ENCODE results near the gene SETBP1.

SETBP1 gene

GRCh38 chr18:44655435-44655834 is 25.3 kb upstream of the SETBP1 start:
- H2BK5ac ChIP-seq (ENCODE audit: low read depth, low read length, poor library complexity) = no peak overlapping the region
- no peak overlapping the region for H3K4ac ChIP-seq (ENCODE audit: low read depth, low read length)
- H3K79me2 ChIP-seq (ENCODE audit: control insufficient read depth, insufficient read depth, low read length, poor library complexity) = no peaks in the 10 kb centered on the region
- no peaks in the 10 kb centered on the region for H3K36me3 ChIP-seq (ENCODE audit: control insufficient read depth in 1 of 2, insufficient read depth in 2 of 2, low read length in 2 of 2)
- H3K79me1 ChIP-seq (ENCODE audit: low read length) = peaks cover 10% of the 10 kb centered on the region
- DNase-seq = no peak
- no peak overlapping the region for H2BK12ac ChIP-seq (ENCODE audit: low read length)
- H4K91ac ChIP-seq (ENCODE audit: low read depth, low read length) = no peak overlapping the region
- no peak overlapping the region for H2AFZ ChIP-seq (ENCODE audit: insufficient read depth, low read length, poor library complexity)
- H4K12ac ChIP-seq (ENCODE audit: low read depth, low read length) = no peak overlapping the region
- no peak overlapping the region for H3K23ac ChIP-seq (ENCODE audit: low read length)
- H3K9me3 ChIP-seq (ENCODE audit: insufficient read depth, low read depth, low read length) = no peaks in the 10 kb centered on the region
- no peak overlapping the region for H3K18ac ChIP-seq (ENCODE audit: low read length)
- no peak overlapping the region for H3K14ac ChIP-seq (ENCODE audit: low read length)
- H2BK120ac ChIP-seq (ENCODE audit: insufficient read depth, low read length, poor library complexity) = no peak overlapping the region
- H3K27ac ChIP-seq (ENCODE audit: low read depth, low read length) = no peak overlapping the region
- no peak overlapping the region for H3K9ac ChIP-seq (ENCODE audit: low read length)
- no peak overlapping the region for H3K4me3 ChIP-seq (ENCODE audit: low read depth, low read length)
- H3K27me3 ChIP-seq (ENCODE audit: insufficient read depth, low read length) = no peaks in the 10 kb centered on the region
- H2AK5ac ChIP-seq (ENCODE audit: low read length) = no peak overlapping the region
- WGBS (ENCODE audit: extremely low coverage, insufficient coverage, insufficient read length) = no CpG with 5 or more reads among the region's 2 CpGs
- peaks cover 4 to 8% of the 10 kb centered on the region in 2 experiments for H3K4me1 ChIP-seq (ENCODE audit: control insufficient read depth in 1 of 2, insufficient read depth in 2 of 2, low read length in 2 of 2)
- H3K4me2 ChIP-seq (ENCODE audit: low read length) = no peak overlapping the region
- no peak overlapping the region for H4K8ac ChIP-seq (ENCODE audit: low read depth, low read length)

GRCh38 chr18:44659771-44660170 is 20.9 kb upstream of the SETBP1 start:
- Histone ChIP-seq H2BK5ac (ENCODE audit: low read depth, low read length, poor library complexity) (no peak overlapping the region), H2BK12ac (ENCODE audit: low read length) (no peak overlapping the region), H4K8ac (ENCODE audit: low read depth, low read length) (no peak overlapping the region), H3K79me1 (ENCODE audit: low read length) (peaks cover 1% of the 10 kb centered on the region), H3K4me3 (ENCODE audit: low read depth, low read length) (no peak overlapping the region), H3K36me3 (ENCODE audit: control insufficient read depth in 1 of 2, insufficient read depth in 2 of 2, low read length in 2 of 2) (no peaks in the 10 kb centered on the region), H3K18ac (ENCODE audit: low read length) (no peak overlapping the region), H3K27ac (ENCODE audit: low read depth, low read length) (no peak overlapping the region), H3K4ac (ENCODE audit: low read depth, low read length) (no peak overlapping the region), H2BK120ac (ENCODE audit: insufficient read depth, low read length, poor library complexity) (no peak overlapping the region), H3K9ac (ENCODE audit: low read length) (no peak overlapping the region), H3K79me2 (ENCODE audit: control insufficient read depth, insufficient read depth, low read length, poor library complexity) (no peaks in the 10 kb centered on the region), H4K12ac (ENCODE audit: low read depth, low read length) (no peak overlapping the region), H3K14ac (ENCODE audit: low read length) (no peak overlapping the region), H3K9me3 (ENCODE audit: insufficient read depth, low read depth, low read length) (no peaks in the 10 kb centered on the region), H2AK5ac (ENCODE audit: low read length) (no peak overlapping the region), H3K4me1 (ENCODE audit: control insufficient read depth in 1 of 2, insufficient read depth in 2 of 2, low read length in 2 of 2) (peaks cover 0 to under 1% of the 10 kb centered on the region in 2 experiments), H3K23ac (ENCODE audit: low read length) (no peak overlapping the region), H2AFZ (ENCODE audit: insufficient read depth, low read length, poor library complexity) (no peak overlapping the region), H3K27me3 (ENCODE audit: insufficient read depth, low read length) (no peaks in the 10 kb centered on the region), H3K4me2 (ENCODE audit: low read length) (no peak overlapping the region), H4K91ac (ENCODE audit: low read depth, low read length) (no peak overlapping the region)
- no peak for DNase-seq

- Histone ChIP-seq H3K18ac (ENCODE audit: low read length) (no peak overlapping the region), H3K4me2 (ENCODE audit: low read length) (no peak overlapping the region), H4K12ac (ENCODE audit: low read depth, low read length) (no peak overlapping the region), H3K23ac (ENCODE audit: low read length) (no peak overlapping the region), H3K36me3 (ENCODE audit: control insufficient read depth in 1 of 2, insufficient read depth in 2 of 2, low read length in 2 of 2) (no peaks in the 10 kb centered on the region), H2BK12ac (ENCODE audit: low read length) (no peak overlapping the region), H2AK5ac (ENCODE audit: low read length) (no peak overlapping the region), H2BK120ac (ENCODE audit: insufficient read depth, low read length, poor library complexity) (no peak overlapping the region), H3K4ac (ENCODE audit: low read depth, low read length) (no peak overlapping the region), H3K9me3 (ENCODE audit: insufficient read depth, low read depth, low read length) (no peaks in the 10 kb centered on the region), H3K79me1 (ENCODE audit: low read length) (no peaks in the 10 kb centered on the region), H2BK5ac (ENCODE audit: low read depth, low read length, poor library complexity) (no peak overlapping the region), H3K14ac (ENCODE audit: low read length) (no peak overlapping the region), H2AFZ (ENCODE audit: insufficient read depth, low read length, poor library complexity) (no peak overlapping the region), H4K8ac (ENCODE audit: low read depth, low read length) (no peak overlapping the region), H3K27me3 (ENCODE audit: insufficient read depth, low read length) (no peaks in the 10 kb centered on the region), H3K9ac (ENCODE audit: low read length) (no peak overlapping the region), H3K79me2 (ENCODE audit: control insufficient read depth, insufficient read depth, low read length, poor library complexity) (no peaks in the 10 kb centered on the region), H4K91ac (ENCODE audit: low read depth, low read length) (no peak overlapping the region), H3K27ac (ENCODE audit: low read depth, low read length) (no peak overlapping the region), H3K4me3 (ENCODE audit: low read depth, low read length) (no peak overlapping the region), H3K4me1 (ENCODE audit: control insufficient read depth in 1 of 2, insufficient read depth in 2 of 2, low read length in 2 of 2) (peaks cover 4 to 5% of the 10 kb centered on the region in 2 experiments)
- no peak for DNase-seq
- no CpG with 5 or more reads among the region's 4 CpGs for WGBS (ENCODE audit: extremely low coverage, insufficient coverage, insufficient read length)
Measured at GRCh38 chr18:44668270-44668975, 12.3 kb upstream of the SETBP1 start.

- Histone ChIP-seq H3K79me2 (ENCODE audit: control insufficient read depth, insufficient read depth, low read length, poor library complexity) (no peaks in the 10 kb centered on the region), H3K9me3 (ENCODE audit: insufficient read depth, low read depth, low read length) (no peaks in the 10 kb centered on the region), H3K14ac (ENCODE audit: low read length) (no peak overlapping the region), H3K27ac (ENCODE audit: low read depth, low read length) (no peak overlapping the region), H4K91ac (ENCODE audit: low read depth, low read length) (no peak overlapping the region), H3K36me3 (ENCODE audit: control insufficient read depth in 1 of 2, insufficient read depth in 2 of 2, low read length in 2 of 2) (no peaks in the 10 kb centered on the region), H3K9ac (ENCODE audit: low read length) (no peak overlapping the region), H3K18ac (ENCODE audit: low read length) (no peak overlapping the region), H3K23ac (ENCODE audit: low read length) (no peak overlapping the region), H2AFZ (ENCODE audit: insufficient read depth, low read length, poor library complexity) (no peak overlapping the region), H3K79me1 (ENCODE audit: low read length) (no peaks in the 10 kb centered on the region), H4K8ac (ENCODE audit: low read depth, low read length) (no peak overlapping the region), H3K27me3 (ENCODE audit: insufficient read depth, low read length) (no peaks in the 10 kb centered on the region), H2BK5ac (ENCODE audit: low read depth, low read length, poor library complexity) (no peak overlapping the region), H3K4me2 (ENCODE audit: low read length) (no peak overlapping the region), H2BK12ac (ENCODE audit: low read length) (no peak overlapping the region), H2BK120ac (ENCODE audit: insufficient read depth, low read length, poor library complexity) (no peak overlapping the region), H2AK5ac (ENCODE audit: low read length) (no peak overlapping the region), H3K4ac (ENCODE audit: low read depth, low read length) (no peak overlapping the region), H3K4me1 (ENCODE audit: control insufficient read depth in 1 of 2, insufficient read depth in 2 of 2, low read length in 2 of 2) (peaks cover 4 to 5% of the 10 kb centered on the region in 2 experiments), H3K4me3 (ENCODE audit: low read depth, low read length) (no peak overlapping the region), H4K12ac (ENCODE audit: low read depth, low read length) (no peak overlapping the region)
- WGBS (ENCODE audit: extremely low coverage, insufficient coverage, insufficient read length) = no CpG with 5 or more reads among the region's 2 CpGs
- DNase-seq = no peak
Measured at GRCh38 chr18:44671914-44672313, 8.8 kb upstream of the SETBP1 start.
